Measurements from ENCODE around the gene OR8D2.

Gene OR8D2, protein sequence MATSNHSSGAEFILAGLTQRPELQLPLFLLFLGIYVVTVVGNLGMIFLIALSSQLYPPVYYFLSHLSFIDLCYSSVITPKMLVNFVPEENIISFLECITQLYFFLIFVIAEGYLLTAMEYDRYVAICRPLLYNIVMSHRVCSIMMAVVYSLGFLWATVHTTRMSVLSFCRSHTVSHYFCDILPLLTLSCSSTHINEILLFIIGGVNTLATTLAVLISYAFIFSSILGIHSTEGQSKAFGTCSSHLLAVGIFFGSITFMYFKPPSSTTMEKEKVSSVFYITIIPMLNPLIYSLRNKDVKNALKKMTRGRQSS
- total RNA-seq = 0 reads per million in 4 donors

DNA sequence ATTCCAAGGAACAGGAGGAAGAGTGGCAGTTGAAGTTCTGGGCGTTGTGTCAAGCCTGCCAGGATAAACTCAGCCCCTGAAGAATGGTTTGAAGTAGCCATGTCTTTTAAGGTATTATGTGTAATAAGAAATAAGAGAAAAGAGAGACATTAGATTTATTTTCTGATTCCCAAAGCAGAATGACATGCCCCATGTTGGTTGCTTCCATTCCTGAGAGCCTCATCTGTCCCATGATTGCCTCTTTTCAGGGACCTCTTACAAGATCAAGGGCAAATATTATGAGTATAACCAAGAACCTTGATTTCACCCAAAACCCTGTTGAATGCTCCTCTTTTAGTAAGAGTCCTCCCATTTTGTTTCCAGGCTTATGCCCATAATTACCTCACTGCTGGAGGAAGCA lies at the start of gene OR8D2:
Gene OR8D2, minus strand, starts transcription at position 101 of the 400 bp plus-strand sequence. Its CDS starts 0 bp downstream, at position 101.
- no peak for DNase-seq

DNA sequence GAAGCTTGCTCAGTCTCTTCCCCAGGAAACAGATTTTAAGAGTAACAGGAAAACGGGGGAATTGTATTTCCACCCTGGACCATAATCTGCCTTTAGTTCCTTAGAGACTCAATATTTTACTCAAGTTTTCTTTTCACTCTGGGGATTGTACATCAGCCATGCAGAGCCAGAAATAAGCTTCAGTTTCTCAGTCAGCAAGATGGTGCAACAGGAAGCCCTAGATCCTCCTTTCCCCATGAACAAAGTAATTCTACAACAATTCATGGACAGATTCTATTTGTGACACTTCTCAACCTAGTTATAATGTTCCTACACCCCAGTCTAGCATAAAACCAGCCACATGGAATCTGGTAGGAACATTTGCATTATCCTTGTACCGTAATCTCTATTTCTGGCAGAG lies 39.6 kb upstream of the OR8D2 start:
- DNase-seq = no peak

DNA sequence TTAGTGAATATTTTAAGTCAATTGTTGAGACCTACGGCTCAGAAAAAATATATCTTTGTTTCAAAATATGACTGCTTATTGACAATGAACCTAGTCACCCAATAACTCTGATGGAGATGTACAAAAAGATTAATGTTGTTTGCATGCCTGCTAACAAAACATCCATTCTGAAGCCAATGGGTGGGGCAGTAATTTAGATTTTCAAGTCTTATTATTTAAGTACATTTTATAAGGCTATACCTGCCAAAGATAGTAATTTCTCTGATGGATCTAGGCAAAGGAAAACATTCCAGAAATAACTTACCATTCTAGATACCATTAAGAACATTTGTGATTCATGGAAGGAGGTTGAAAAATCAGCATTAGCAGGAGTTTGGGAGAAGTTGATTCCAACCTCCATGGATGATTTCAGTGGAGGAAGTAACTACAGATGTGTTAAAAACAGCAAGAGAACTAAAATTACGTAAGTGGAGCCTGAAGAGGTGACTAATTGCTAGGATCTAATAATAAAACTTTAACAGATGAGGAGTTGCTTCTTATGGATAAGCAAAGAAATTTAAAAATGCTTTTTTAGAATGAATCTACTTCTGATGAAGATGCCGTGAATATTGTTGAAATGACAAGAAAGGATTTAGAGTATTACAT lies 26.4 kb upstream of the OR8D2 start:
- no peak for DNase-seq

DNA sequence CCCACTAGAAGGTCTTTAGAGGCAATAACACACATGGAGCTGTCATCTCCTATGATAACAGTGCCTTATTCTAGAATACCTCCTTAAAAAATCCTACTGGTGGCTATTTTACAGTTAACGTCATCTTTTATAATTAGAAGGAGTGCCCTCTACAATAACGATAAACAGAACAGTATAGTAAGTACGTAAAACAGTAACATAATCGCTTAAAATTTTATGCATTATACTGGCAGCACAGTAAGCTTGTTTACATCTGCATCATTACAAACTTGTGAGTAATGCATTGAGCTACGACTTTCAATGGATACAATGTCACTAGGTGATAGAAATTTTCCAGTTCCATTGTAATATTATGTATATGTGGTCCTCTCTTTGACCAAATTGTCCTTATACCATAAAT lies 24.3 kb upstream of the OR8D2 start:
- no peak for DNase-seq

DNA sequence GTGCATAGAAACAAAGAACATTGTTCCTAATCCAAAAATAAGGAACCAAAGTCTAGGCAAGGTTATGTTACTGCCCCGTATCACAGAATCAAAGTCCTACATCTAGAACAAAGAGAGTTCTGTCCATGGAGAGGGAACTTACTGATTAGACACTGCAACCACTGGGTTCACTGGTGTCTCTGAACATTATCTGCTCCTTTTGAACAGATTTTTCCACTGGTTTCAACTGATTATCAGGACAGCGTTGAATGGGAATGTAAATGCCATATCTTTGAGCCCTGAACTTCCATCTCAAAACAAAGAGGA lies 20.1 kb upstream of the OR8D2 start:
- DNase-seq = no peak

DNA sequence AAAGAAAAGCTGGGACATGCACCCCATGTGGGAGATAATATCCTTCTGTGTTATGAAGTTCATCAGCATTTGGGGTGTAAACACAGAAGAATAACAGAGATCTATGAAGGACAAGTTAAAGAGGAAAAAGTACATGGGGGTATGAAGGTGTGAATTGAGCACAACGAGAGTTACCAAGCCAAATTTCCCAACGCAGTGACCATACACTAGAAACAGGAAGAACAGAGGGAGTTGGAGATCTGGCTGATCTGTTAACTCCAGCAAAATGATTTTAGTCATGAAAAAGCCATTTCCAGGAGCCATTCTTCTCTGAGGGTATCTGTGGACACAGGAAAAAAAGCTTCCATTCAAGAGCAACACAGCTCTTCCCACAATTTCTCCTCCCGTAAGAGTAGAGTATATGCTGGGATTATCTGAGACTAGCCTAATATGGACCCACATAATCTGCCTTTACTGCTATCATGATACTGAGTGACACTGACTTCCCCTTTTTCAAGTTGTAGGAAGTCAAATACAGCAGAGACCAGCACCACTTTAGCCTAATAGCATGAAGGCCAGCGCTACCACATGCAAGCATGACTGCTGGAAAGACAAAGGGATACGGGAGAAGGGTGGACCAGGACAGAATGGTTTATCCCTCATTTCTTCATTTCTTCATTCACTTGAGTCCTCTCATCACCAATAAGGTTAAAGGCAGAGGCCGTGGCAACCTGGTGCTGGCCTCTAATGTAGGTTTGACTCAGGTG lies 19.6 kb upstream of the OR8D2 start:
- no peak for DNase-seq

DNA sequence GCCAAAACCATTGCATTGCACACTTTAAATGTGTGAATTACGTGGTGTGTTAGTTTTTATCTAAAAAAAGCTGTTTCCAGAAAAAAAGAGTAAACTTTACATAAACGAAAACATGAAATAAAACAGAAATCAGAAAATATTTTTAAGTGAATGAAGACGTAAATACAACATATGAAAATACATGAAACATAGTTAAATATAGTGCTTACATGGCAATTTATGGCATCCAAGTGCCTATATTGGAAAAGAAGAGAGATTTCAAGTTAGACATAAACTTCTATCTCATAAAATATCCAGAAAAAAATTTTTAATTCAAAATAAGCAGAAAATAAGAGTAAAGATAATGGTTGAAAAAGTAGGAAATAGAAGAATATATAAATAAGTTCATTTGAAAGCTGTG lies 11.9 kb upstream of the OR8D2 start:
- DNase-seq = no peak

DNA sequence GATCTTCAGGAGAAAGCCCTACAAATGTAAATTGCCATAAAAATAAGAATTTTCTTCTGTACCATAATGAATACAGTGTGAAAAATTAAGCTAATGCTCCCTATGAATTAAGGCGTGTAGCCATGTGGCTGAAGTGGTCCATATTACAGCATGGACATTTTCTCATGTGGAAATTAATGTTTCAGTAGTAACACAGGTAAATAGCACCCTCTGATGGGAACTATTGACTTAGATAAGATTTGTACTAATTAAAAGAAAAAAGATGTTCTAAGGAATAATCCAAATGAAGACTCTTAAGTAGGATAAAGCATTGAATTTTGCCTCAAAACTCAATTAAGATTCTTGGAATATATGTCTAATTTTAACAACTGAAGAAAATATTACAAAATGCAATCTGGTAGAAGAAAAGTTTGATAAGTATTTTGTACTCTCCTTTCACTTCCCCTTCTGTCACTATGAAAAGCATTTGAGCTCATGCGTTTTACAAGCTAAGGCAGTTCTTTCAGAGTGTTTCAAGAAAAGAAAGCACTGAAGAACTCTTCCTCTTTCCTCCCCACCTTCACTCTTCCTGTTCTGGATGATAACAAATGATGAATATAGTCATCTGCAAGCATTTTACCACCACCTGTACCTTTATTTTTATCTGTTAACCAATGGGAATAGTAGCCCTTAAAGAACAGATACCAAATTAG lies 9.9 kb upstream of the OR8D2 start:
- DNase-seq = no peak

DNA sequence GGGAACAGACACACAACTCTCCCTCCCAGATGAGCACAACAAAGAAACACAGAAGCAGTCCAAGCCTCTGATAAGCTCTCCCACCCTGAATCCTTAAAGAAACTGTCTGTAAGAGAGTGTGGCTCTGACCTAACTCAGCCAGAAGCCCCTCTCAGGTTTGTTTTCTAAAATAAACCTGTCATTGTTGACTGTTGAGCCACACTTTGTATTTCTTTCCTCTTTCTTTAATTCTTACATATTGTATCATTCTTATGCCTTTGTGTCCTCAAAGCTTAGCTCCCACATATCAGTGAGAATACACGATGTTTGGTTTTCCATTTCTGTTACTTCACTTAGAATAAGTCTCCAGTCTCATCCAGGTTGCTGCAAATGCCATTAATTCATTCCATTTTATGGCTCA lies 7.8 kb upstream of the OR8D2 start:
- DNase-seq = no peak

DNA sequence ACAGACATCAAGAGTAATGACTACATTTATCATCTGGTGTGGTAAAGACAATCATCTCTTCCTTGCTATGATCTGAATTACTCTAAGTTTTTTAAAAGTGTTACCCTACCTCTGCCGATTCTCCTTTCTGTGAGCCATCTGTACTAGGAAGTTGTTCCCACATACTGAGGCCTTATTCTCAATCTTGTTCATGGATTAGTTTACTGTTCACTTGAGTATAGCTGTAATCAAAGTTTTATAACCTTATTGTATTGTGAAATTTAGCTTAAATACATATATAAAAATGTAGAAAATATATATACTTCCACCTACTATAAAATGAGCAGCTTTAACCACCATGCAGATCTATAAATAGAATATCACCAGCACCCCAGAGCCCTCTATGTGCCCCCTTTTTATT lies 2.4 kb upstream of the OR8D2 start:
- no peak for DNase-seq

DNA sequence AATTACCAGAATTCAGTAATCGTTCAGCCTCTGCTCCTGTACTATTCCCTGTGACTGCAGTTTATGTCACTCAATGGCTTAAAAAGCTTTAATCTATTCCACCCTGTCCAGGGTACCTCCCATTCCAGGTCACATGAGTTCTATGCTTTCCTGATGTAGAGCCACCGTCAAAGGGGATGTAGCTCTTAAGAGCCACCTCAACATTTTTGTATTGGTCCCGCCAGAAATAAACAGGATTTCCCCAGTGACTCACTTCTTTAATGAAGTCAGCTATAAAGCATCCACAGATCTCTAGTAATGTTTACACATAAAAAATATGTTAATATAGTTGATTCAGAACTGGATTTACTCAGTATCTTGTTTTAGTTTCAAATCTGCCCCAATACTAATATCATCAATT lies 4.9 kb downstream of the OR8D2 start:
- DNase-seq = no peak

DNA sequence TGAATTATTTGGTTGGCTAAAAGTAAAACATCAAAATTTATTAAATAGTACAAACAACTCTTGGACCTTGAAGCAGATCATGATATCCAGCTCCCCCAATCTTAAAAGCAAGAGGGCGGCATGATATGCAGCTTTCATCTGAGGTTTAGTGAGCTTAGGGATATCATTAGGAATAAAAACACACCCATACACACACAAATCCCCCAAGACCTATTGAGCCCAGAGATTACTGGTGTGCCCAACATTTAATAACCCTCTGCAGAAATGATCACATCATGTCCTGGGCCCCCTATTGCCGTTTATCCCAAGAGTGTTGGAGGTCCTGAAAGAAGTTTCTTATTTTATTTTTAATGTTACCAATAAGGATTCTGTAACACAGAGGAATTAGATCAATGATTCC lies 6.1 kb downstream of the OR8D2 start, which contains the start of gene OR8D1:
Gene OR8D1, minus strand, starts transcription at position 101 of the 400 bp plus-strand sequence. CDS start 3,183 bp downstream, outside the sequence.
- DNase-seq = no peak

DNA sequence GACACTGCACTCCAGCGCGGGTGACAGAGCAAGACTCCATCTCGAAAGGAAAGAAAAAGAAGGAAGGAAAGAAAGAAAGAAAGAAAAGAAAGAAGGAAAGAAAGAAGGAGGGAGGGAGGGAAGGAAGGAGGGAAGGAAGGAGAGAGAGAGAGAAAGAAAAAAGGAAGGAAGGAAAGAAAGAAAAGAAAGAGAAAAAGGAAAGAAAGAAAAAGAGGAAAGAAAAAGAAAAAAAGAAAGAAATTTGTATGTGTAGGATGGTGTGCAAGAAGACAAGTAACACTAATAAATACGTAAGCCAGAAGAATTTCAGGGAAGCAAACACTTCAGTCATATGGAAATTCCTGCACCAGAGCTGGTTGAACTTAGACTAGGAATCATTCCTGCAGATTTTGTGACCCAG lies 6.9 kb downstream of the OR8D2 start:
- DNase-seq = no peak

DNA sequence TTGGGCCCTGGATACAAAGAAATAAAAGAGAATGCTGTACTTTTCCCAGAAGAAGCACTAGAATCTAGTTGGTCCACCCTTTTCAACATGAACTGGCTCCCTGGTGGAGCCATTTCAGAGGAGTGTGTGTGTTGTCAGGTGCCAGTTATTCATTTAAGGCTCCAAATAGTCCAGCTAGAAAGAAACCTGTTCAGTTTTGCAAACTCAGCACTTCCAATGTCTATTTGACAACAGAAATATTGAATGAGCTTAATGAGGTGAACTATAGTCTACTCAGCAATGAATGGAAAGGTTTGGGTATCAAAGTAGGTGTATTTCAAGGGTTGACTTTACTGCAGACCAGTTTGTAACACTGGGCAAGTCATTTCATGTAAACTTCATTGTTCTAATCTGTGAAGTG lies 8.3 kb downstream of the OR8D2 start:
- DNase-seq = no peak

DNA sequence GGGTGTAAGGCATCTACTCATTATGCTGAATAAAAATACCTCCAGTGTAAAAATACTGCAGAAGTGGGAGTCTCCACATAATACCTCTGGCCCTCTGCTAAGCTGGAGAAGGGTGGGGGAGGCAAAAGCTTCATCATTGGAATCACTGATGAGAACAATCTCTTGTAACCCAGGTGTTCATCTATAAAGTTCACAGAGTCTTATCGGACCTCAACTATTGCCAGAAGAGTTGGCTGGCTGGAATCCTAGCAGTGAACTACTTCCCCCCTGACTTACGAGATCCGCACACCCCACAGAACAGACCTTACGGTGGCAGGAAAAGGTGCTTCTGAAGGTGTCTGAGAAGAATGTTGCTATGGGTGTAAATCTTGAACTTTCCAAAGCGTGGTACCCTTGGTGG lies 8.7 kb downstream of the OR8D2 start:
- no peak for DNase-seq

DNA sequence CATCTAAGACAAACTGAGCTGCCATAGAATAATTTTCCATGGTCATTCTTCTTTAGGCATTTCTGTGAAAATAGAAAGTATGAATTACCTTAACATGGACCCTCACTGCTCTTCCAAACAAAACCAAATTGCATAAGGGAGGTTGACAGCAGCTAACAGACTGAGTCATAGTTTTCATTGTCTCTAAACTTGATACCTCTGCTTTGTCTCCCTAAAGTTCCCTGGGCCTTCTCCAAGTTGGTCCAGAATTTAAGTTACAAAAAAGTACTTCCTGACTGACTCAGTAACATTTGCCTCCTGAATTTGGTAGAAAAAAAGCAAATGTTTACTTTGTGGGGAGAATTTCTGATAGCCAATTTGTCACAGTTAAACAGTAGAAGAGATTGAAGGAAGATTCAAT lies 9.3 kb downstream of the OR8D2 start:
- DNase-seq = no peak

DNA sequence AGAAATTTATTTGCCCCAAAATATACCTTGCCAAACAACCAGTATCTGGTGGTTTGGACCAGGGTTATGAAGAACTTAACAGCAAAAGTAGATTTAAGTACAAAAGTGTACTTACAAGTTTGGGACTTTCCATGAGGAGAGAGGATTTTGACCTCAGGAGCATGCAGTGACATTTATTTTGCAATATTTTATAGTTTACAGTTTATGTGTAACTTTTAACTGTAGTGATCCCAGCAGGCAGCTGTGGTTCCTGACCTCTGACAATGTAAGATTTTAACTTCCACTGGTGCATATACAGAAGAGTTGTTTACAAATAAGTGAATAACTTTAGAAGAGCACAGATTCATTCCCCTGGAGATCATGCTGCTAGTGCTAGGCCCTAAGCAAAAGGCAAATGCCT lies 12.9 kb downstream of the OR8D2 start:
- DNase-seq = no peak

DNA sequence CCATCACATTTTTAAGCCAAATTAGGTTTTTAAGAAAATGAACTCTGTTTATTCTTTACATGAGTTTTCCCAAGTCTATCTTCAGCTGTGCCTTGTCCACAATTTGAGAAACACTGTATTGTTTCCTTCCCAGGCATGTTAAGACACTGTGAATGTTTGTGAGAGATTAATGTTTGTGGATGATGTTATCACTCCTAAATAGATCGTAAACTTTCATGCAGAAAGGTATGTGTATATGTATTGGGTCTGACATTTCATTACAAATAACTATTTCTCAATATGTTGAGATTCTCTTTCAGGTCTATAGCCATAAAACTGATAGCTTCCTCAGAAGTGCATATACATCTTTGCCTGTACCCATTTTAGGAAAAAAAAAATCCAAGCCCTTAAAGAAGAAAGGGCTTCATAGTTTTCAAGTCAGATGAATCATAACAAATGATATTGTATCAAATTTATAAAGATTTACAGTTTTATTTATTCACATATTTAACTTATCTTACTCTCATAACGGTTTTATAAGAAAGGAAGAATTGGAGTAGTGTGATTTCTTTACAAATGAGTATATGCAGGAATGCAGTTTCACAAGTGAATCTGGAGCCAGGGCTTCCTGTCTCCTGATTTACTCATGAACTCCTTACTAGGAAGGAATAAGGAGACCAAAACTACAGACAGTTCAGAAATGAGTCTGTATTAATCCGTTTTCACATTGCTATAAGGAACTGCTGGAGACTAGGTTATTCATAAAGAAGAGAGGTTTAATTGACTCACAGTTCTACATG lies 17.5 kb downstream of the OR8D2 start:
- DNase-seq = no peak

DNA sequence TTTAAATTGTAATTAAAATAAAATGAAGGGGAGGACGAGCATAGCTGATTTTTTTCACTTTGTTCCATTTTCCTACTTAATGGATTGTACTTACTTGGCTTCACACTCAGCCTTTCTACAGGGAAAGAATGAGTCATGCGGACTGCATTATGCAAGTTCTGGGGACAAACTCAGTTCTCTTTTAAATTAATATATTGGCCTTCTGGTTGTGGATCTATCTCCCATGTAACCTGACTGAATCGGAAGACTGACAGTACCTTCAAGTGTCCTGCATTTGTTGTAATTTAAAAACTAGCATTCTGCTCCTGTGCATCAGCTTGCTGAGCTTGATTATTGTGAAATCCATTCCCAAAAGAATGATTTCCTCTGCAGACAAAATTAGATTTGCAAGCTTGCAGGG lies 18.4 kb downstream of the OR8D2 start:
- DNase-seq = no peak

DNA sequence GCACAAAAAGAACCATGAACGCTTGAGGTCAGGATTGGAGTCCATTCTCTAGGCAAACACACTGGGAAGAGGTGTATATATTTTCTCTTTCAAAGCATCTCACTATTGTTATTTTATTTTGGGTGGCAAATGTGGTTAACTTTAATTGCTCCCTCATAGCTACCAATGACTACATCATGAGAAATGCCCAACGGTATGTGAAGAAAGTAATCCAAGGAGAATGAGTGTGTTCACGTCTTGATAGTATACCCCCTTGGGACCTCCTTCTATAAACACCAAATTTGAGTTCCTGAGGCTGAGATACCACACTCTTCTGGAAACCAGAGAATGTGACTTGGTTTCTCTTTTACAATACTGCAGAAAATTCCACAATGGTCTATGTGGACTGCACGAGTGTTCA lies 22.1 kb downstream of the OR8D2 start:
- no peak for DNase-seq

DNA sequence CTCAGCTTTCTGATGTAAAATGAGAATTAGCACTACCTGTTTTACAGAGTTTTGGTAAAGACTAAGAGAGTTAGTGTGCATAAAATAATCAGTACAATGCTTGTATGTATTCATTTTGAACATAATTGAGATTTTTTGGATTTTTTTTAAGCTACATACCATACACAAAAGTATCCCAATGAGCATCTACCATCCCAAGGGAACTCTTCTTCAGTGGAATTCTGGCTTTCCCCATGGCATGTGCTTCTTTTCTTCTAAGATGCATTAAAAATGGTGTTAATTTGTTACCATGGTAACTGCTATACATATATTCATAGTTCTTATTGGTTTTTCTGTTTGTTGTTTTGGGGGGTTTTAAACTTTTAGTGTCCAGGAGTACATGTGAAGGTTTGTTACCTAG lies 24.0 kb downstream of the OR8D2 start:
- DNase-seq = no peak

DNA sequence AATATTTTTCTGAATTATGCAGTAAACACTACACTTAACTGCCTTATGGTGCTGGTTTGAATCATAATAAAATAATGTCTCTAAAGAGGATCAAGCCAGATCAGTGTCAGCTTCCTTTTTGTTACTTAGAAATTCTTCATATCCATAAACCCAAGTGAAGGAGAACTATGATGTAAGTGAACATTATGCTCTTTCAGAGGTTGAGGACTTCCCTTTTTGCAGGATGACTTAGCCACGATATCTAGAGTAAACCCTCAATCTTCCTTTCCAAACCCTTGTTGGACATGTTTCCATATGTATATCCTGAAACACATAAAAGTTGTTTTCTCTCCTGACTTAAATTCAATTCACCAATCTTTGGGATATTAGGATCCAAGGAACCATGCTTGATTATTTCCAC lies 25.3 kb downstream of the OR8D2 start:
- DNase-seq = no peak
